GM06990 (cell line): ENCODE data around the gene RNASET2.
A peak's percentile ranks its signal among the peaks of the same experiment; 100 is the strongest.

Experiments
- DNase-seq: peaks from one replicate; pipeline ENCODE4 v3.0.0-alpha.2; 2011; ENCODE audit not compliant: insufficient read length; ENCODE audit errors: extremely low read depth
- H3K27me3 ChIP-seq: replicated peaks from 2 replicates; pipeline ENCODE4 v1.6.0; 2011; ENCODE audit warnings: low read length; ENCODE audit not compliant: control insufficient read depth, insufficient read depth
- H3K36me3 ChIP-seq: 2 replicates; pipeline ENCODE4 v1.5.1; 2011; ENCODE audit warnings: low read length; ENCODE audit not compliant: control insufficient read depth, insufficient read depth
- H3K4me3 ChIP-seq: replicated peaks from 2 replicates; pipeline ENCODE4 v1.5.1; 2011; ENCODE audit warnings: low read depth, mild to moderate bottlenecking, control low read depth, low read length
- CTCF ChIP-seq: IDR thresholded peaks from 2 replicates; pipeline ENCODE4 v1.5.1; 2011; ENCODE audit warnings: low read length, control low read depth, mild to moderate bottlenecking, inconsistent platforms; ENCODE audit not compliant: insufficient read depth, poor library complexity, severe bottlenecking

The RNASET2 gene

GRCh38 chr6:166998256-166999144, 42.1 kb upstream of the RNASET2 start:
- H3K4me3 ChIP-seq = peak overlapping the region; percentile 89
- H3K27me3 ChIP-seq = no peaks in the 10 kb centered on the region
- no peak for DNase-seq
- no peaks in the 10 kb centered on the region; the same call in 1 of the 2 replicates for H3K36me3 ChIP-seq
- TF ChIP-seq CTCF = no peak

GRCh38 chr6:166997768-166998255, 41.5 kb upstream of the RNASET2 start:
- peak; percentile 61 for TF ChIP-seq CTCF
- DNase-seq = peak; percentile 63
- Histone ChIP-seq H3K27me3 (no peaks in the 10 kb centered on the region), H3K36me3 (no peaks in the 10 kb centered on the region; the same call in 1 of the 2 replicates), H3K4me3 (peak overlapping the region; percentile 89)

GRCh38 chr6:166997348-166997747, 41.0 kb upstream of the RNASET2 start:
- Histone ChIP-seq H3K27me3 (no peaks in the 10 kb centered on the region), H3K36me3 (no peaks in the 10 kb centered on the region; the same call in 1 of the 2 replicates), H3K4me3 (peak overlapping the region; percentile 89)
- no peak for DNase-seq
- TF ChIP-seq CTCF = no peak

- no peak overlapping the region for H3K4me3 ChIP-seq
- DNase-seq = no peak
- no peaks in the 10 kb centered on the region; the same call in 1 of the 2 replicates for H3K36me3 ChIP-seq
- TF ChIP-seq CTCF = no peak
- no peaks in the 10 kb centered on the region for H3K27me3 ChIP-seq
Measured at GRCh38 chr6:166996406-166996805, 40.1 kb upstream of the RNASET2 start.

GRCh38 chr6:166989427-166990032, 33.2 kb upstream of the RNASET2 start:
- peak; percentile 18 for DNase-seq
- Histone ChIP-seq H3K4me3 (no peak overlapping the region), H3K36me3 (no peaks in the 10 kb centered on the region), H3K27me3 (no peaks in the 10 kb centered on the region)
- peak; percentile 53 for TF ChIP-seq CTCF
